Osteocyte (in vitro differentiated cells): ENCODE measurements around the gene IL34. TPM values are rescaled to one million over a fixed set of nuclear protein-coding genes. Genes with fewer than 3 reads are reported as not detected.
"Not testable (repeated sequence)": the region's sequence is repeated elsewhere in the genome, so short reads cannot be mapped to it uniquely, and the experiment has no call there.

ENCODE experiments used
- DNase-seq: peaks from one replicate; pipeline ENCODE4 v3.0.0; 2021; ENCODE audit warnings: mixed read lengths; ENCODE audit not compliant: unreplicated experiment; ENCODE audit errors: extremely low spot score
- H3K27ac Mint-ChIP-seq: one replicate; pipeline ENCODE4 v1.8.0; 2021; ENCODE audit warnings: mild to moderate bottlenecking, mixed read lengths; ENCODE audit not compliant: unreplicated experiment
- H3K27me3 Mint-ChIP-seq: one replicate; pipeline ENCODE4 v1.8.0; 2021; ENCODE audit warnings: mixed read lengths; ENCODE audit not compliant: unreplicated experiment
- H3K36me3 Mint-ChIP-seq: one replicate; pipeline ENCODE4 v1.8.0; 2021; ENCODE audit warnings: mixed read lengths; ENCODE audit not compliant: unreplicated experiment
- H3K4me1 Mint-ChIP-seq: one replicate; pipeline ENCODE4 v1.8.0; 2021; ENCODE audit warnings: mixed read lengths; ENCODE audit not compliant: unreplicated experiment
- H3K4me3 Mint-ChIP-seq: one replicate; pipeline ENCODE4 v1.8.0; 2021; ENCODE audit warnings: mild to moderate bottlenecking, moderate library complexity, mixed read lengths; ENCODE audit not compliant: unreplicated experiment
- H3K9me3 Mint-ChIP-seq: one replicate; pipeline ENCODE4 v1.8.0; 2021; ENCODE audit warnings: mixed read lengths; ENCODE audit not compliant: unreplicated experiment
- total RNA-seq: library from RNA; stranded (reverse); gene quantifications from 2 replicates; pipeline ENCODE4 v1.2.1, GENCODE V29; 2021
- TF ChIP-seq, protein P1 (sequence below): fragments of 200-600 bp; sonication (generic); IDR thresholded peaks from 2 replicates; pipeline ENCODE4 v1.5.0; 2021; ENCODE audit warnings: antibody characterized with exemption, mild to moderate bottlenecking, moderate library complexity

Gene IL34
- total RNA-seq, 1 donor from 2014 or later = 12.7 TPM

DNA sequence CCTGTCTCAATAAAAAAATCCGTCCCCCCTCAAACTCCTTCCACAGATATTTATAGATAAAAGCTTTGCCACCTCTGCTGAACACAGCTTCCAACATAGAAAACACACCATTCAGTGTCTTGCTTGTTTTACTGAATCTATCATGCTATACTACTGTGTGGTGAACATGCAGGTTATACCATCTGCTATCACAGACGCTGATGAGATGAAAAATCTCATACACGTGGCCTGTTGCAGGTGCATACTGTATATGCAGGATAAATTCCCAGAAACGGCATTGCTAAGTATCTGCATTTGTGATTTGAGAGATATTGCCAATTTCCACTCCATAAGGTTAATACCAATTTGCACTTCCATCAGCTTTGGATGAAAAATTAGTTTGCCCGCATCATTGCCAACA lies 30.4 kb upstream of the IL34 start:
- Mint-ChIP-seq H3K27ac (no peak overlapping the region), H3K4me3 (no peak overlapping the region), H3K4me1 (peaks cover 15% of the 10 kb centered on the region), H3K9me3 (no peaks in the 10 kb centered on the region), H3K36me3 (peaks cover 6% of the 10 kb centered on the region), H3K27me3 (peaks cover 8% of the 10 kb centered on the region)
- DNase-seq = no peak
- TF ChIP-seq, protein P1, sequence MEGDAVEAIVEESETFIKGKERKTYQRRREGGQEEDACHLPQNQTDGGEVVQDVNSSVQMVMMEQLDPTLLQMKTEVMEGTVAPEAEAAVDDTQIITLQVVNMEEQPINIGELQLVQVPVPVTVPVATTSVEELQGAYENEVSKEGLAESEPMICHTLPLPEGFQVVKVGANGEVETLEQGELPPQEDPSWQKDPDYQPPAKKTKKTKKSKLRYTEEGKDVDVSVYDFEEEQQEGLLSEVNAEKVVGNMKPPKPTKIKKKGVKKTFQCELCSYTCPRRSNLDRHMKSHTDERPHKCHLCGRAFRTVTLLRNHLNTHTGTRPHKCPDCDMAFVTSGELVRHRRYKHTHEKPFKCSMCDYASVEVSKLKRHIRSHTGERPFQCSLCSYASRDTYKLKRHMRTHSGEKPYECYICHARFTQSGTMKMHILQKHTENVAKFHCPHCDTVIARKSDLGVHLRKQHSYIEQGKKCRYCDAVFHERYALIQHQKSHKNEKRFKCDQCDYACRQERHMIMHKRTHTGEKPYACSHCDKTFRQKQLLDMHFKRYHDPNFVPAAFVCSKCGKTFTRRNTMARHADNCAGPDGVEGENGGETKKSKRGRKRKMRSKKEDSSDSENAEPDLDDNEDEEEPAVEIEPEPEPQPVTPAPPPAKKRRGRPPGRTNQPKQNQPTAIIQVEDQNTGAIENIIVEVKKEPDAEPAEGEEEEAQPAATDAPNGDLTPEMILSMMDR = no peak

DNA sequence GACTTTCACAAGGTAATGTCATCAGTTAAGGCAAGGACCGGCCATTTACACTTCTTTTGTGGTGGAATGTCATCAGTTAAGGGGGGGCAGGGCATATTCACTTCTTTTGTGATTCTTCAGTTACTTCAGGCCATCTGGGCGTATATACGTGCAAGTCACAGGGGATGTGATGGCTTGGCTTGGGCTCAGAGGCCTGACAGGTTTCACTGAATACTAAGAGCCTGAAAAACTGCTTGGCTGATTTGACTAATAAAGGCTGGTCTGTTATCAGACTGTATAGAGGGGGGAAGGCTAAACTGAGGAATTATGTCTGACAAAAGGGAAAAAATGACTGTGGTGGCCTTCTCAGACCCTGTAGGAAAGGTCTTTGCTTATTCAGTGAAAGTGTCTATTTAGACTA lies 24.5 kb upstream of the IL34 start:
- not testable (repeated sequence) for H3K9me3 Mint-ChIP-seq, DNase-seq, H3K4me3 Mint-ChIP-seq, H3K36me3 Mint-ChIP-seq
- Mint-ChIP-seq H3K27ac (peak overlapping the region; percentile 14), H3K27me3 (peaks cover 27% of the 10 kb centered on the region), H3K4me1 (peaks cover 23% of the 10 kb centered on the region)

DNA sequence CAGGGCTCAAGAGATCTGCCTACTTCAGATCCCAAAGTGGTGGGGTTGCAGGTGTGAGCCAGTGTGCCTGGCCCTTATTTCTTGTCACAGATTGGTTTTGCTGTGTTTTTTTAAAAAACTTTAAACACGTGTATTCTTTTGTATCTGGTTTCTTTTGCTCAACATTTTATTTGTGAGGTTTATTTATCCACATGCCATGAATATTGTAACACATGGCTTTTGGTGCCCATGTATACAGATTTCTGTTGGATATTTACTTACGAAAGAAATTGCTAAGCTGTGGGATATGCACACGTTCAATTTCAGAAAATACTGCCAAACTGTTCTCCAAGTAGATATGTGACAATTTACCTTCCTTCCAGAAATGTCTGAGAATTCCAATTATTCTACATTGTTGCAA lies 18.7 kb upstream of the IL34 start:
- H3K9me3 Mint-ChIP-seq = peaks cover 5% of the 10 kb centered on the region
- TF ChIP-seq, protein P1 = no peak
- peaks cover 20% of the 10 kb centered on the region for H3K4me1 Mint-ChIP-seq
- no peak overlapping the region for H3K27ac Mint-ChIP-seq
- H3K4me3 Mint-ChIP-seq = no peak overlapping the region
- DNase-seq = no peak
- H3K27me3 Mint-ChIP-seq = peaks cover 13% of the 10 kb centered on the region
- H3K36me3 Mint-ChIP-seq = peaks cover 12% of the 10 kb centered on the region

DNA sequence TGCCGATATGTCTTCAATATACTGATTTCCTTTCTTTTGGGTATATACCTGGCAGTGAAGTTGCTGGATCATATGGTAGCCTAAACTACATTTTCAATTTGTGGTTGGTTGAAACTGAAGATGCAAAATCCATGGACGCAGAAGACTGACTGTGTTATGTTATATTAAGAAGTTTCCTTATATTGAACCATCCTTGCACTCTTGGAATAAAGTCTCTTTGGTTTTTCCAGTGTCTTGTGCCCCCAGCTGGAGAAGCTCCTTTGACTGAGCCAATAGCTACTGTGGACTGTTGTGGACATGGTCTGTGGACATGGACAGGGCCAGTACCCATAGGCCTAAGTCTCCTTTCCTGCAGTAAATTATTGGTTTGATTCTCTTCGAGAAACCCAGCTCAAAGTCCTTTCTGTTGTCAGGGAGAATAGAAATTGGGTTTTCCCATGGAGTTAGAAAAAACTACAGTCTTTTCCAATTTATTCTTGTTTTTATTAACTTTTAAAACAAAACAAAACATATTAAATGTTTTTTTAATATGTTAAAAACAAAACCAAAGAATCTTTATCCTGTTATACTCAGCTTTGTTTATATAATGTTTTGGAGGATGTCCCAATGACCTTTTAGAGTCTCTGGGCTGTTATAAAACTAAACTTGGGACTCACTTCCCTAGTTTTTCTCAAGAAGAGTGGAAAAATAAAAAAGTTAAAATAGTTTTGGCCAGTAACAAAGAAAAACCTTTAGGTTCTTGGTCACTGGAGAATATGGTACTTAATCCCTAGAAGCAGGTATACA lies 15.2 kb upstream of the IL34 start:
- no peak for DNase-seq
- H3K36me3 Mint-ChIP-seq = peaks cover 12% of the 10 kb centered on the region
- TF ChIP-seq, protein P1 = no peak
- peaks cover 5% of the 10 kb centered on the region for H3K9me3 Mint-ChIP-seq
- peaks cover 35% of the 10 kb centered on the region for H3K4me1 Mint-ChIP-seq
- peak overlapping the region; percentile 81 for H3K27ac Mint-ChIP-seq
- H3K27me3 Mint-ChIP-seq = no peaks in the 10 kb centered on the region
- no peak overlapping the region for H3K4me3 Mint-ChIP-seq

DNA sequence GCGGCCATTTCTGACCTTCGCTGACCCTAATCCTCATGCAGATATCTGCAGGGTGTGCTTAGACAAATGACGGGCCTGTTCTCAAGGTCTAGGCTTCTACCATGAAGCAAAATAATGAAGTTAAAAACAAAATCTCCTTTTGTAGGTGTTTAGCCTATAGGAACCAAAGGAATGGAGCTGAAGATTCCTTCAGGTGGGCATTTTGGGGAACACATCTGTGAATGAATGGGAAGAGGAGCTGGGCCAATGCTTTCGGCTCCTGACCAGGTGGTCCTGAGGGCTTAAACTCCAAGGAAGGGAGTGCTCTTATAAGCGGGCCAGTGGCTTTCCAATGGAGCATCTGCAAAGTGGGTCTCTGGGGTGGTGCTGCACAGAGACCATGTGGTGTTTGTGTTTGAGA lies 14.1 kb upstream of the IL34 start:
- Mint-ChIP-seq H3K36me3 (peaks cover 12% of the 10 kb centered on the region), H3K4me1 (peaks cover 36% of the 10 kb centered on the region), H3K9me3 (peaks cover 5% of the 10 kb centered on the region), H3K27ac (peak overlapping the region; percentile 81), H3K27me3 (no peaks in the 10 kb centered on the region), H3K4me3 (no peak overlapping the region)
- TF ChIP-seq, protein P1 = no peak
- DNase-seq = no peak

DNA sequence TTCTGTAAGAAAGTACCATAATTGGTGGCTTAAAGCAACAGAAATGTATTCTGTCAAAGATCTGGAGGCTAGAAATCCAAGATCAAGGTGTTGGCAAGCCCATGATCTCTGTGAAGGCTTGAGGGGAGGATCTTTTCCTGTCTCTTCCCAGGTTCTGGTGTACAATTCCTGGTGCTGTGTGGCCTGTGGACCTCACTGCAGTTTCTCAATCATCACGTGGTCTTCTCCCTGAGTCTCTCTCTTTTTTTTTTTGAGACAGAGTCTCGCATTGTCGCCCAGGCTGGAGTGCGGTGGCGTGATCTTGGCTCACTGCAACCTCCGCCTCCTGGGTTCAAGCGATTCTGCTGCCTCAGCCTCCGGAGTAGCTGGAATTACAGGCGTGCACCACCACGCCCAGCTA lies 12.7 kb upstream of the IL34 start:
- DNase-seq, H3K4me3 Mint-ChIP-seq, H3K27me3 Mint-ChIP-seq, H3K27ac Mint-ChIP-seq, H3K9me3 Mint-ChIP-seq: not testable (repeated sequence)
- Mint-ChIP-seq H3K36me3 (peaks cover 12% of the 10 kb centered on the region), H3K4me1 (peaks cover 43% of the 10 kb centered on the region)
